Pancreas (tissue), 10 donors: ENCODE data around the gene USH1G. TPM values are rescaled to one million over a fixed set of nuclear protein-coding genes. Genes with fewer than 3 reads are reported as not detected.

ENCODE experiments used
- ATAC-seq, 4 donors: fragments of 200-7000 bp; cut with Tn5 transposase; one replicate each; pipeline versions ENCODE4 v1.8.0 to v1.9.1; 2020; ENCODE audit warnings: mild to moderate bottlenecking in 4 of 4, moderate library complexity in 4 of 4
- DNase-seq, 6 donors: peaks; one replicate each; pipeline ENCODE4 v3.0.0-alpha.2; 2020
- FAIRE-seq: peaks from 2 replicates; lab custom pipeline; 2012; peaks lifted over from hg19 to GRCh38; lab: Jason Lieb, UNC
- H3K27ac ChIP-seq, 4 donors: fragments of 200-600 bp; sonication (generic); 1 replicate in 3 of 4; 2 replicates in 1 of 4; pipeline versions ENCODE4 v1.5.0 to v1.8.0; 2020
- H3K27me3 ChIP-seq, 4 donors: fragments of 200-600 bp; one replicate each; pipeline ENCODE4 v1.8.0; 2021
- H3K36me3 ChIP-seq, 3 donors: fragments of 200-600 bp; sonication (generic) in 1 of 3; one replicate each; pipeline versions ENCODE4 v1.5.0 to v1.8.0; 2020 to 2021
- H3K4me1 ChIP-seq, 3 donors: fragments of 200-600 bp; one replicate each; pipeline ENCODE4 v1.8.0; 2021
- H3K4me3 ChIP-seq, 4 donors: fragments of 200-600 bp; sonication (generic) in 2 of 4; one replicate each; pipeline versions ENCODE4 v1.5.0 to v1.8.0; 2020 to 2021
- H3K9me3 ChIP-seq, 4 donors: fragments of 200-600 bp; one replicate each; pipeline ENCODE4 v1.8.0; 2021
- CTCF ChIP-seq, 4 donors: fragments of 200-600 bp; sonication (generic) in 3 of 4; IDR thresholded peaks; one replicate each; pipeline versions ENCODE4 v1.5.0 to v1.8.0; 2021; ENCODE audit warnings: antibody characterized with exemption in 4 of 4
- WGBS, 2 donors: extraction: QIAGEN DNeasy Blood & Tissue Kit; methylation state at CpG; one replicate each; pipeline ENCODE4 v1.1.7; 2013; 5-methylcytosine and 5-hydroxymethylcytosine counted together
- intact Hi-C, 3 donors: fragments of 100-400 bp; cut with DNase I; formaldehyde crosslinking; loops; one replicate each; pipeline versions ENCODE4 v1.11.1 to v1.14.2; 2022
- polyA plus RNA-seq, 2 donors: library from polyadenylated mRNA; stranded (reverse); fragments of 200-250 nt; gene quantifications; one replicate each; pipeline ENCODE4 v1.2.3, GENCODE V29; 2013
- total RNA-seq, 6 donors: library from RNA; stranded (reverse); fragmentation: NEBNext Ultra II Directional in 4 of 6; extraction: Animal tissue kit (Norgen Biotek cat#: 25700) in 4 of 6; gene quantifications; one replicate each; pipeline versions ENCODE4 v1.2.1 to v1.2.4, GENCODE V29; 2021 to 2023
- donor health status: healthy with polysubstance abuse.
- donor health status: DM: no; HTN: no; CAD: no; lungs with moderate emphysema.
- donor health status: DM: no; HTN: no; CAD: no.
- donor health status: control.
- donor health status: control.
- donor health status: Bipolar disorder and iron deficiency.
- donor health status: DM: yes; HTN: yes; CAD: no.
- donor health status: DM: no; HTN: no; CAD: no.
- donor health status: DM: no; HTN: no; CAD: no.
- donor health status: DM: yes; HTN: yes; CAD: no.

Gene USH1G
- total and polyA plus RNA-seq, 8 donors, result 0.03 to 0.17 (median 0.09) TPM; not detected in 1

- no peaks in the 10 kb centered on the region for H3K27me3 ChIP-seq
- no peak overlapping the region for H3K27ac ChIP-seq
- H3K9me3 ChIP-seq, result no peaks in the 10 kb centered on the region
- intact Hi-C loops, result no loop called here
- no peaks in the 10 kb centered on the region for H3K36me3 ChIP-seq
- ATAC-seq (no peak), DNase-seq (no peak), FAIRE-seq (no peak)
- no peak overlapping the region for H3K4me3 ChIP-seq
- TF ChIP-seq CTCF (IDR thresholded peaks at IDR 0.05), result no peak
- WGBS, 2 donors, result 77 to 87% methylated on average over 3 of the region's 3 CpGs
- no peaks in the 10 kb centered on the region for H3K4me1 ChIP-seq
These were observed 12.0 kb upstream of the USH1G start for GRCh38 chr17:74935048-74935447.

GRCh38 chr17:74930535-74931036 lies 7.5 kb upstream of the USH1G start:
- peaks cover 0 to 3% (median 0%) of the 10 kb centered on the region in 4 donors for H3K27me3 ChIP-seq
- 78 to 88% methylated on average over 24 of the region's 24 CpGs for WGBS, 2 donors

GRCh38 chr17:74928786-74929185 lies 5.7 kb upstream of the USH1G start:
- WGBS, 2 donors, result 64 to 68% methylated on average over 6 of the region's 6 CpGs
- intact Hi-C loops, result no loop called here
- Histone ChIP-seq H3K27me3 (peaks cover 0 to 11% (median 3%) of the 10 kb centered on the region in 4 donors), H3K36me3 (no peaks in the 10 kb centered on the region), H3K4me3 (no peak overlapping the region), H3K9me3 (no peaks in the 10 kb centered on the region), H3K4me1 (peaks cover under 1 to 8% (median 4%) of the 10 kb centered on the region in 3 donors), H3K27ac (no peak overlapping the region)
- no peak for TF ChIP-seq CTCF (IDR thresholded peaks at IDR 0.05)
- DNase-seq (no peak), ATAC-seq (no peak), FAIRE-seq (no peak)

More at GRCh38 chr17:74930535-74931036, 7.5 kb upstream of the USH1G start:
- no peak for FAIRE-seq
- no peak for ATAC-seq
- intact Hi-C loops, result no loop called here
- TF ChIP-seq CTCF (IDR thresholded peaks at IDR 0.05), result no peak
- Histone ChIP-seq H3K9me3 (no peaks in the 10 kb centered on the region), H3K4me1 (no peaks in the 10 kb centered on the region), H3K4me3 (no peak overlapping the region), H3K27ac (no peak overlapping the region), H3K36me3 (no peaks in the 10 kb centered on the region)
- DNase-seq, result no peak

GRCh38 chr17:74925242-74925641 lies 2.2 kb upstream of the USH1G start:
- Histone ChIP-seq H3K4me1 (peaks cover 5 to 12% (median 8%) of the 10 kb centered on the region in 3 donors), H3K27ac (no peak overlapping the region), H3K4me3 (no peak overlapping the region), H3K36me3 (no peaks in the 10 kb centered on the region), H3K27me3 (peaks cover 0 to 11% (median 4%) of the 10 kb centered on the region in 4 donors), H3K9me3 (no peaks in the 10 kb centered on the region)
- no peak for TF ChIP-seq CTCF (IDR thresholded peaks at IDR 0.05)
- FAIRE-seq, result no peak
- intact Hi-C loops, result no loop called here
- DNase-seq, result no peak
- 62 to 65% methylated on average over 3 of the region's 3 CpGs for WGBS, 2 donors
- ATAC-seq, result no peak

- intact Hi-C loops, result no loop called here
- Histone ChIP-seq H3K4me1 (peaks cover 5 to 12% (median 8%) of the 10 kb centered on the region in 3 donors), H3K4me3 (peak within 1 kb of the TSS in 2 of 4 donors; percentile 35 to 46), H3K36me3 (no peaks in the 10 kb centered on the region), H3K27ac (no peak within 1 kb of the TSS), H3K9me3 (no peaks in the 10 kb centered on the region), H3K27me3 (peaks cover 0 to 11% (median 4%) of the 10 kb centered on the region in 4 donors)
- 3 to 4% methylated on average over 54 of the region's 54 CpGs for WGBS, 2 donors
- FAIRE-seq (no peak), ATAC-seq (peak in 2 of 4 donors; percentile 22 to 27), DNase-seq (peak in 1 of 6 donors; percentile 67)
- no peak for TF ChIP-seq CTCF (IDR thresholded peaks at IDR 0.05)
These were observed 1.3 kb upstream of the USH1G start, which contains the start of gene OTOP2 for GRCh38 chr17:74924250-74924948. TSS of gene OTOP2 (plus strand) at chr17:74924273. CDS start at chr17:74924633, 360 bp downstream.
